Activated naive CD8-positive, alpha-beta T cell treated with anti-CD3 and anti-CD28 coated beads, Interleukin-2, amount 10 ng/mL, durations not matched to agents 7 days and 5 days (primary cell): ENCODE results near the gene ROS1. TPM values are rescaled to one million over a fixed set of nuclear protein-coding genes. Genes with fewer than 3 reads are reported as not detected.

Experiments used
- ATAC-seq: fragments of 150-1000 bp; cut with Tn5 transposase; one replicate; pipeline ENCODE4 v1.10.0; 2021; ENCODE audit warnings: low read depth, moderate library complexity
- POLR2A ChIA-PET: fragments of 350-600 bp; sonication (Branson Sonifier 250); formaldehyde crosslinking; loops from one replicate; lab custom pipeline; 2021; ENCODE audit warnings: antibody characterized with exemption; lab: Charles Lee
- DNase-seq: peaks from one replicate; pipeline ENCODE4 v3.0.0; 2021
- H3K27ac Mint-ChIP-seq: one replicate; pipeline ENCODE4 v1.8.0; 2022; ENCODE audit warnings: mild to moderate bottlenecking, mixed read lengths
- H3K27me3 Mint-ChIP-seq: one replicate; pipeline ENCODE4 v1.8.0; 2022; ENCODE audit warnings: mild to moderate bottlenecking, moderate library complexity, mixed read lengths
- H3K36me3 Mint-ChIP-seq: one replicate; pipeline ENCODE4 v1.8.0; 2021; ENCODE audit warnings: mild to moderate bottlenecking, mixed read lengths
- H3K4me1 Mint-ChIP-seq: one replicate; pipeline ENCODE4 v1.8.0; 2021; ENCODE audit warnings: mixed read lengths
- H3K4me3 Mint-ChIP-seq: one replicate; pipeline ENCODE4 v1.8.0; 2022; ENCODE audit warnings: mild to moderate bottlenecking, moderate library complexity, mixed read lengths
- H3K9me3 Mint-ChIP-seq: one replicate; pipeline ENCODE4 v1.8.0; 2021; ENCODE audit warnings: mixed read lengths
- total RNA-seq, 2 experiments: library from RNA; stranded (reverse); gene quantifications; one replicate each; pipeline ENCODE4 v1.2.3, GENCODE V29; 2021

The ROS1 gene
- total RNA-seq, 2 experiments from 2014 or later = not detected

DNA sequence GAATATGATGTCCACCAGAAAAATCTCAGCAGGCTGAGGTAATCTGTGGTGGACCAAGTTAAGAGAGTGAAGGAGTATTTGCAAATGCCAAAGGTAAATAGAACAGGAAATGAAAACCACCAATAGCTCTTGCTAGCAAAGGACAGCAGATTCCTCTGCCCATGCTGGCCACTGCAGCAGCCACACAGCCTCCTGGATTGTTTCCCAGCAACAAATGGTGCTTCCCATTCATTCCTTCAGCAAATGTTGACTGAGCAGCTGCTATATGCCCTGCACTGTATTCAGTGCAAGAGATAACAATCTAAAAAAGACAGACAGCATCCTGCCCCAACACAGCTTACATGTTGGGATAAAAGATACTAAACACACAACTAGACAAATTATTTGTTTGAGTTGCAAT, 11.0 kb downstream of the ROS1 start:
- DNase-seq (no peak), ATAC-seq (no peak)
- Mint-ChIP-seq H3K4me1 (no peaks in the 10 kb centered on the region), H3K27ac (no peak overlapping the region), H3K27me3 (peaks cover 9% of the 10 kb centered on the region), H3K9me3 (no peaks in the 10 kb centered on the region), H3K36me3 (no peaks in the 10 kb centered on the region), H3K4me3 (no peak overlapping the region)
- POLR2A ChIA-PET = no interaction called here

DNA sequence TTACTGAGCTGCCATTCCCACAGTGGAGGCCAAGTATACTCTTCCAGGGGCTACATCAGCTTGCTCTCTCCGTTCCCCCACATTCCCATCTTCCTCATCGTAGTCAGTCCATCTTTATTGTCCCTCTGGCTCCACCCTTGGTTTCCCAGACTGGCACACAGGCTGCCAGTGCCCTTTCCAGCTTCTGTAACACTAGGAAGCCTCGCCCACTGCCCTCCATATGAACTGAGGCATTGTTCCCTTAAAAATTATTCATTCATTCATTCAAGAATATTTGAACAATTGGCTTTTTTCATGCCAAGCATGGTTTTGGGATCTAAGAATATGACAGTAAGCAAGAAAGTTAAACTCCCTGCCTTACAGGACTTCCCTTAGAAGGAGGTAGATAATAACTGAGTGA, 14.3 kb downstream of the ROS1 start:
- Mint-ChIP-seq H3K4me1 (no peaks in the 10 kb centered on the region), H3K4me3 (no peak overlapping the region), H3K27me3 (peaks cover 15% of the 10 kb centered on the region), H3K27ac (no peak overlapping the region), H3K9me3 (no peaks in the 10 kb centered on the region), H3K36me3 (no peaks in the 10 kb centered on the region)
- ATAC-seq (no peak), DNase-seq (no peak)
- POLR2A ChIA-PET = no interaction called here

DNA sequence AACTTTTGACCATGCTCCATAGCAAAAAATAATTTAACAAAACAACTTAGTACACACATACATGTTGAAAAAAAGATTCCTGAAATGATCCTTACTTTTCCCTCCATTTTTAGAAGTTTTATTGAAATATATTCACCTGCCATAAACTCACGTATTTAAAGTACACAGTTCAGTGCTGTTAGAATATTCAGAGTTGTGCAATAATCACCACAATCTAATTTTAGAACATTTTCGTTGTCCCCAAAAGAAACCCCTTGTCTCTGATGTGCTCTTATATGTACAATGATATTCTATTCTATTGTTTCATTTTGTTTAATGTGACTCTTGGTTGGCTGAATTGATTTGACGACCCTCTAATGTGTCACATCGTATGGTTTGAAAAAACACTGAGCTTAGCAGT, 15.9 kb downstream of the ROS1 start:
- no peaks in the 10 kb centered on the region for H3K4me1 Mint-ChIP-seq
- POLR2A ChIA-PET = no interaction called here
- no peak for ATAC-seq

DNA sequence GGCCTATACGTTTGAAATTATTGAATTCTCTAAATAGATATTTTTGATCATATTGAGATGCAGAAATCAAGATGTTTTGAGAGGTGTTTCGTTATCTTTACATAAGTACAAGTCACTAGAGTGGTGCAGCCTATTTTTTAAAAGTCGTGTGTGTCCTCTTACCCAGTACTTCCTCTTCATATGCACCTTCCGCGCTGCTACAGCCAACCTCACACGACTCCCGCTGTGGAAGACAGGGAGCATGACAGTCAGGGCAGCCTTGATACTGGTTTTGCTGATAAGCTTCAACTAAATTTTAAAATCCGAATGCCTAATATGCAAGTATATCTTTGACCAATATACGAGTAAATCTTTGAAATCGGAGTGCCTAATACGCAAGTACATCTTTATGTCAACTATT, 16.3 kb downstream of the ROS1 start:
- no peaks in the 10 kb centered on the region for H3K36me3 Mint-ChIP-seq
- no peaks in the 10 kb centered on the region for H3K4me1 Mint-ChIP-seq
- DNase-seq = no peak
- no peak for ATAC-seq
- POLR2A ChIA-PET = no interaction called here
- H3K9me3 Mint-ChIP-seq = no peaks in the 10 kb centered on the region
- H3K27me3 Mint-ChIP-seq = peaks cover 13% of the 10 kb centered on the region
- no peak overlapping the region for H3K4me3 Mint-ChIP-seq
- no peak overlapping the region for H3K27ac Mint-ChIP-seq

More for the DNA sequence above, 15.9 kb downstream of the ROS1 start:
- DNase-seq = no peak
- H3K27ac Mint-ChIP-seq = no peak overlapping the region
- no peak overlapping the region for H3K4me3 Mint-ChIP-seq
- H3K9me3 Mint-ChIP-seq = no peaks in the 10 kb centered on the region
- no peaks in the 10 kb centered on the region for H3K36me3 Mint-ChIP-seq
- peaks cover 13% of the 10 kb centered on the region for H3K27me3 Mint-ChIP-seq

DNA sequence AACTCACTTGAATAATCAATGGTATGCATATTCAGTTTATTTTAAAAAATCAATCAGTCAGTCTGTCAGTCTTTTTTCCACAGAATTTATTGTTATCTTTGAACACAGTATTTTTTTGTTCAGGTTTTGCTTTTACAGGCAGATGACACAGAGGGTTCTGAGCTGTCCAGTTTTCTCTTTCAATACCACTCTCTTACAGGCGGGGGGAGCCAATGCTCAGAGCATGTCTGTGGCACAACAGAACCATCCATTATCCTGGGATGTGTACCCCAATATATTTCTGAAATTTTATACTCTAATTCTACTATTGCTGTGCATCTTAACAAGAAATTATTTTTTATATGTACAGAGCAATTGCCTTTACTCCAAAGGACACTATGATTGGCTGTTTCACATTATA, 21.2 kb downstream of the ROS1 start:
- H3K4me3 Mint-ChIP-seq = no peak overlapping the region
- no peak for ATAC-seq
- POLR2A ChIA-PET = no interaction called here
- no peak overlapping the region for H3K27ac Mint-ChIP-seq
- no peaks in the 10 kb centered on the region for H3K36me3 Mint-ChIP-seq
- peaks cover 10% of the 10 kb centered on the region for H3K27me3 Mint-ChIP-seq
- H3K4me1 Mint-ChIP-seq = no peaks in the 10 kb centered on the region
- H3K9me3 Mint-ChIP-seq = no peaks in the 10 kb centered on the region
- DNase-seq = no peak

DNA sequence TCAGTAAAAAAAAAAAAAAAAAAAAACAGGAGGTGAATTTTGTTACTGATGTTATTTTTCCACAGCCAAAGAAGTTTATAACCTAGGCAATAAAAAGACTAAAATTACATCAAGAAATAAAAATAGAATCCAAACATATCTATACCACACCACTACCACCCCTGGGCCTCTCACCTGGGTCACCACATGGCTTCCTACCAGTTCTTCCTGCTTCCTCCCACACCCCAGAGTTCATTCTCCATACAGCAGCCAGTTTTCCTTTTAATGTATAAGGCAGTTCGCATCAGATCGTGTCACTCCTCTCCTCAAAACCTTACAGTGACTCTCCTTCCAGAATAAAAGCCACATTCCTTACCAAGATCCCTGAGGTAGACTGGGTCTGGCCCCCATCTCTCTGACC, 23.9 kb downstream of the ROS1 start:
- ATAC-seq = no peak
- Mint-ChIP-seq H3K36me3 (no peaks in the 10 kb centered on the region), H3K27ac (no peak overlapping the region), H3K9me3 (no peaks in the 10 kb centered on the region), H3K27me3 (peaks cover 1% of the 10 kb centered on the region), H3K4me3 (no peak overlapping the region), H3K4me1 (no peaks in the 10 kb centered on the region)
- POLR2A ChIA-PET = no interaction called here
- DNase-seq = no peak

DNA sequence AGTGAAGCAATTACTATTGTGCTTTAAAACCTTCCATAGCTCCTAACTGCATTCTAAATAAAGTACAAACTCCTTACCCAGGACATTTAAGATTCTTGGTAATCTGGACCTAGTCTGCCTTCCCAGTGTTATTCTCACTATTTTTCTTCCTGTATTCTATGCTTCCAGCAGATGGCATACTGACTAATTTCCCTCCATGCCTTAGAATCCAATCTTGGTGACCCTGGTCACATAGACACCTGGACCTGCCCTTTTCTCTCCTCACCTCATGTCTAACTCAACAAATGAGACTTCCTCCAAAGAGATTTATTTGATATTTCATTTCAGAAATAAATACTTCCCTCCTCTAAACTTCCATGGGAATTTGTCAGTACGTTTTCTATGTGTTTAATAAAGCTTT, 25.8 kb downstream of the ROS1 start:
- Mint-ChIP-seq H3K27ac (no peak overlapping the region), H3K27me3 (peaks cover 5% of the 10 kb centered on the region), H3K36me3 (no peaks in the 10 kb centered on the region), H3K9me3 (no peaks in the 10 kb centered on the region), H3K4me3 (no peak overlapping the region), H3K4me1 (no peaks in the 10 kb centered on the region)
- no peak for ATAC-seq
- no peak for DNase-seq
- POLR2A ChIA-PET = no interaction called here

DNA sequence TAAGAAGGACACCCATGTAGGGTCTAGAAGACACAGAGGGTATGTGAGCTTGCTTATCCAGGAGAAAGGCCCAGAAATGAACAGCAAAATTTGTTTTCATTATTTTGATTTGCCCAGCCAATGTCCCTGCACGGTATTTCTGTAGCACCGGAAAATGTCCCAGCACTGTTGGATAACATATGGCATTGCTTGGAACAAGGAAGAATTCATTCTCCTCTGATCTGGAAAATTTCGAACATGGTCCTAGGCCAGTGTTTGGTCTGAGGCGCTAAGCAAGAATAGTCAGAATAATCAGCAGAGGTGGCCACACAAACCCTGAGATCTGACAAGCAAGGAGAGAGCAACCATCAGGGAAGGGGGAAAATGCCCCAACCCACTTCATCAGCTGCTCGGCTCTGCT, 26.6 kb downstream of the ROS1 start:
- Mint-ChIP-seq H3K27ac (no peak overlapping the region), H3K27me3 (peaks cover 6% of the 10 kb centered on the region), H3K36me3 (no peaks in the 10 kb centered on the region), H3K4me3 (no peak overlapping the region), H3K4me1 (no peaks in the 10 kb centered on the region), H3K9me3 (no peaks in the 10 kb centered on the region)
- POLR2A ChIA-PET = no interaction called here
- ATAC-seq (no peak), DNase-seq (no peak)

DNA sequence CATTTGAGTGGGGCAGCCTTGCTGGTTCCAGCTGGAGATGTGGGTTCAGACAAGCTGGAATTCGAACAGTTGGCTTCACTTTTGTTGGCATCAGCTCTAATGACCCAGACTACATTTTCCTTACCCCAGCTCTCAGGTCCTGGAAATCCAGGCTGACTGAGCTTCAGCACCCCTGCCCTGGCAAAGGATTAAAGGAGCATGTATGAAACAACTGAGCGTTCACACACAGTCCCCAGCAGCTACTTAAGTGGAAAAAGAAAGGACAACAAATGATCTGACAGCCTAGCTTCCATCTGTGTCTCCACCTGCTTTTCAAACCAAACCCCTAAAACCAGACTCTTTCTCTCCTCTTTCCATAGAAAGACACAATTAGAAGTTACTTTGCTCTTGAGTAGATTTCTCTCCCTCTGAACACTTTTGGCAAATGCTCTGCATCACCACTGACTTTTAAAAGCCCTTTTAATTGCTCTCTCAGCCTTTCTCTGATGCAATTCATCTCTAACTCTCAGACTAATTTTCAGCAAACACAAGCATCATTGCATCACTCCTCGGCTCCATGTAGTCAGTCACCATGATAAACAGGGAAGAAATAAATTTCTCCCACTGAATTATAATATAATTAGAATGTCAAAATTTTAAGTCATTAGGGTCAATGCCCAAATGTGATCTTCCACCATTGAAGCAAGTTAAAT, 28.1 kb downstream of the ROS1 start:
- ATAC-seq = no peak
- Mint-ChIP-seq H3K9me3 (no peaks in the 10 kb centered on the region), H3K27ac (no peak overlapping the region), H3K36me3 (no peaks in the 10 kb centered on the region), H3K4me3 (no peak overlapping the region), H3K4me1 (no peaks in the 10 kb centered on the region), H3K27me3 (peaks cover 12% of the 10 kb centered on the region)
- DNase-seq = no peak
- POLR2A ChIA-PET = no interaction called here

DNA sequence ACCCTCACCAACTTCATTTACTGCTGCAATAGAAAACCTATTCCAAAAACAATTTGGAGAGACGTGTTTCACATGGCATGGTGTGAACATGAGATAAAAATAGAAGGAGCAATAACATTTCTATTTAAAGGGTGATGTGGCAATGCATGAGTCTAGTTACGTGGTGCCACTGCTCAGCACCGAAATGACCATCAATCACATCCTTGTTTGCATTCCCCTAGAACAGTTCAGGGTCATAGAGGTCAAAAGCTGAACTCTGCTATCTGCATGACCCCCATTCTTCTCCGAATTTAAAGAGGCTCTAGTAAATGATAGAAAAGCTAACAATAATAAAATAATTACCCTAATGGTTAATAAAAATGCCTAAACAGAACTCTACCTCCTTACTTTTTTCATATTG, 29.5 kb downstream of the ROS1 start:
- Mint-ChIP-seq H3K4me3 (no peak overlapping the region), H3K27ac (no peak overlapping the region)

DNA sequence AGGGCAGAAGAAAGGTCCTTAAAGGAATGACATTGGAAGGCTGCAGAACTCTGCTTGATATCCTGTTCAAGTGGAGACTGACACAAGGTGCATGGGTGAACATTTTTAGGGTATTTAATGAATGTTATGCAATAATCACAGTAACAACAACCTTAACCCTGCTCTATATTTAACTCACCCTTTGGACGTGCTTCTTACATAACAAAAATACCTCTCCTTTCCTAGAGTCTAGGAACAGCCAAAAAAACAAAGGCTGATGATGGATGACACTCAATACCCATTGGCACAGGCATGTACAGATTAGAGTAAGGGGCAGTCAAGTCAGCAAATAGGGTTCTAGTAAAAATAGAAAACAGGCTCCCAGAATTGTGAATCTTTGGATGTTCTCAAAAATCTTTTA, 30.6 kb downstream of the ROS1 start:
- no peaks in the 10 kb centered on the region for H3K4me1 Mint-ChIP-seq
- ATAC-seq = no peak
- H3K4me3 Mint-ChIP-seq = no peak overlapping the region
- H3K36me3 Mint-ChIP-seq = no peaks in the 10 kb centered on the region
- POLR2A ChIA-PET = no interaction called here
- H3K27ac Mint-ChIP-seq = no peak overlapping the region
- H3K27me3 Mint-ChIP-seq = peaks cover 17% of the 10 kb centered on the region
- no peaks in the 10 kb centered on the region for H3K9me3 Mint-ChIP-seq
- no peak for DNase-seq

More for the DNA sequence above, 29.5 kb downstream of the ROS1 start:
- H3K27me3 Mint-ChIP-seq = peaks cover 14% of the 10 kb centered on the region
- no peaks in the 10 kb centered on the region for H3K36me3 Mint-ChIP-seq
- DNase-seq (no peak), ATAC-seq (no peak)
- POLR2A ChIA-PET = no interaction called here
- no peaks in the 10 kb centered on the region for H3K9me3 Mint-ChIP-seq
- no peaks in the 10 kb centered on the region for H3K4me1 Mint-ChIP-seq

DNA sequence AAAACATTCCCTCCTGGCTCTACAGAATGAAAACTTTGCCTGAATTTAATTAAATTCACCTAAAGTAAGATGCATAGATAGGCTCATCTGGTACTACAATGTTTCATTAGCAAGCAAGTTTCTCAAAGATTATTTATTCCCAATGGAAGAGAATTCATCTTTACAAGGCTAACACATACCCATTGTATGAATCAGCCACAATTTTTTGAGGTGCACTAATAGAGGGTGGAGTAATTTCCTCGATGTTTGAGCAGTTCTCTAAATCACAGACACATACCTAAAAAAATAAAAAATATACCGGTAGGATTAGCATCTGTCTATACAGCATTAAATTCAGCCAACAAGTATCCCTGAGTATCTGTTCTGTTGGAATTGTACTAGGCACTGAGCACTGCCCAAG, 32.7 kb downstream of the ROS1 start:
- Mint-ChIP-seq H3K27me3 (peaks cover 18% of the 10 kb centered on the region), H3K4me1 (no peaks in the 10 kb centered on the region), H3K27ac (no peak overlapping the region), H3K4me3 (no peak overlapping the region), H3K9me3 (no peaks in the 10 kb centered on the region), H3K36me3 (no peaks in the 10 kb centered on the region)
- ATAC-seq (no peak), DNase-seq (no peak)
- POLR2A ChIA-PET = no interaction called here

DNA sequence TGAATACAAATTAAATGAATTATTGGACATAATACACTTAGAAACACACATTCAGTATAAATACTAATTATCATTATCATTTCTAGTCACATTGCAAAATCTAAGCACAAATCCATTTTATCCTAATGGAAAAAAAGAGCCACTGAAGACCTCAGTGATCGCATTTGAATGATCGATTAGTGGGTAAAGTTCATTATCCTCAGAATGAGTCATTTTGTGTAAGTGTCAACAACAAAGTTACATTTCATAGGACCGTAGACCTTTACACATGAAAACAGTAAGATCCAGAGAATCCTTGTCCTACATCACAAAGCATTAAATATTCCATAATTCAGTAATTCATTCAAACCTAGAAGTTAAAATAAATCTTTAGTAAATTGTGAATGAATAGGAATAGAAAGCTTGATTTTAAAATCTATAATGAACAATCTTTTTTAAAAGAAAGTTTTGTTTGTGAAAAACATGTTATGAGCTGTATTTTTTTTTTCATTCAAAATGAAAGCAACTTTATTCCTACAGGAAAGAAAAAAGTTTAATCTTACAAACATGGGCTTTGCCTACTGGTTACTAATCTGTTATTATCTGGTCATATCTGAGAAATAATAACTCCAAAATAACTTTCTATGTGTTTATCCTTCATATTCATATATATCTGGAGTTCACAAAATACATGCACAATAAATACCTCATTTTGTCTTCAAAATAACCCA, 33.7 kb downstream of the ROS1 start:
- Mint-ChIP-seq H3K4me3 (no peak overlapping the region), H3K4me1 (no peaks in the 10 kb centered on the region), H3K27ac (no peak overlapping the region), H3K36me3 (no peaks in the 10 kb centered on the region), H3K27me3 (peaks cover 18% of the 10 kb centered on the region), H3K9me3 (no peaks in the 10 kb centered on the region)
- DNase-seq (no peak), ATAC-seq (no peak)
- POLR2A ChIA-PET = no interaction called here

DNA sequence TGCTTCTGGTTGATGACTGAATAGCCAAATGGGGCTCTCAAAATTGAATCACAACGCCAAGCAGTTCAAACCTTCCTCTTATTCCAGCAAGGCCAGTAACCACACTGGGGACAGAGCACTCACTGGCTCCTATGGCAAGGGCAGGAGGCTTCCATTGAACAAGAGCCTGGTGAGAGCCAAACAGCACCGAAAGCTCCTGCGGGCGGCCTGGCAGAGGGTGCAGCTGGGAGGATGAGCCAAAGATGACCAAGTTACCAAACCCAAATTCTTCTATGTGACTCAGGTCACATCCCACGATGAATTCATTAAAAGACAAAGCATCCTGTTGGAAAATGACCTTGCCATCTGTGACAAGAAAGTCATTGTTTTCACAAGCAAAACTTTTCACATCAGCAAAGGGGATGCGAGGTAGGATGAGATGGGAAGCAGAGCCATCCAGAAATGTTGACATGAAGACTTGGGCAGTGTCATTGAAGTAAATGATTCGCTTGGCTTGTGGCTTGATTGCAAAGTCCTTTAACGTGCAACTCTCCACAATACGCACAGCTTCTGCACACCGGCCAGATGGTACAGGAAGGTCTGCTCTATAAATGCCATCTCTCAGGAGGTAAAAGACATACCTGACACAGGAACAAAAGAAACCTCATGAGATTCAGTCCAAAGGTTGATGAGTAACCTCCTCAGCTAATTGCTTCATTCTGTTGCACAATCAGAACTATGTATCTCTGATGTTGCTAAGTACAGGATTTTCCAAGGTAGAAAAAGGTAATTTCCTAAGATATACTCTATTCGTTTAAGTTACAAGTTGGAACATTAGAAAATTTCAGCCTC, 36.3 kb downstream of the ROS1 start:
- H3K36me3 Mint-ChIP-seq = no peaks in the 10 kb centered on the region
- DNase-seq = no peak
- H3K4me1 Mint-ChIP-seq = no peaks in the 10 kb centered on the region
- no peaks in the 10 kb centered on the region for H3K9me3 Mint-ChIP-seq
- H3K27me3 Mint-ChIP-seq = peaks cover 18% of the 10 kb centered on the region
- POLR2A ChIA-PET = no interaction called here
- no peak overlapping the region for H3K4me3 Mint-ChIP-seq
- H3K27ac Mint-ChIP-seq = no peak overlapping the region
- no peak for ATAC-seq
